Panc1 (cell line): ENCODE measurements around the gene PDLIM7.

Experiments used
- CTCF ChIP-seq: fragments of 450-650 bp; IDR thresholded peaks from 2 replicates; pipeline ENCODE4 v1.5.1; 2017; ENCODE audit warnings: mild to moderate bottlenecking
- POLR2AphosphoS5 ChIP-seq: IDR thresholded peaks from 2 replicates; pipeline ENCODE4 v1.6.1; 2012; ENCODE audit warnings: mild to moderate bottlenecking, low read depth, low read length, moderate library complexity
- REST ChIP-seq, 2 experiments: IDR thresholded peaks; 2 replicates each; pipeline ENCODE4 v1.6.1; 2011 to 2012; ENCODE audit warnings: low read depth in 2 of 2, control low read depth in 1 of 2, low read length in 1 of 2, mild to moderate bottlenecking in 1 of 2, moderate library complexity in 1 of 2; ENCODE audit not compliant: insufficient read depth in 1 of 2
- SIN3A ChIP-seq: IDR thresholded peaks from 2 replicates; pipeline ENCODE4 v1.6.1; 2012; ENCODE audit warnings: low read depth, mild to moderate bottlenecking, low read length, moderate library complexity, borderline replicate concordance; ENCODE audit not compliant: insufficient read depth
- TCF7L2 ChIP-seq: IDR thresholded peaks from 2 replicates; pipeline ENCODE4 v1.6.1; 2011; ENCODE audit warnings: mild to moderate bottlenecking, low read depth, low read length, inconsistent platforms

GRCh38 chr5:177459357-177459756, 38.0 kb downstream of the PDLIM7 start:
- no peak for TF ChIP-seq CTCF
- no peak for TF ChIP-seq POLR2AphosphoS5
- no peak for TF ChIP-seq REST (IDR thresholded peaks at IDR 0.05; ENCODE audit: insufficient read depth in 1 of 2, low read depth in 2 of 2, low read length in 1 of 2)
- TF ChIP-seq TCF7L2: no peak
- TF ChIP-seq SIN3A: no peak
